RCC 7860 (cell line): ENCODE results near the gene CCDC57.
"Not testable (repeated sequence)": the region's sequence is repeated elsewhere in the genome, so short reads cannot be mapped to it uniquely, and the experiment has no call there.

Experiments
- DNase-seq: peaks from one replicate; pipeline ENCODE4 v3.0.0-alpha.2; 2015; ENCODE audit warnings: low spot score
- FAIRE-seq: peaks from 2 replicates; lab custom pipeline; 2012; peaks lifted over from hg19 to GRCh38; lab: Jason Lieb, UNC

Gene CCDC57

DNA sequence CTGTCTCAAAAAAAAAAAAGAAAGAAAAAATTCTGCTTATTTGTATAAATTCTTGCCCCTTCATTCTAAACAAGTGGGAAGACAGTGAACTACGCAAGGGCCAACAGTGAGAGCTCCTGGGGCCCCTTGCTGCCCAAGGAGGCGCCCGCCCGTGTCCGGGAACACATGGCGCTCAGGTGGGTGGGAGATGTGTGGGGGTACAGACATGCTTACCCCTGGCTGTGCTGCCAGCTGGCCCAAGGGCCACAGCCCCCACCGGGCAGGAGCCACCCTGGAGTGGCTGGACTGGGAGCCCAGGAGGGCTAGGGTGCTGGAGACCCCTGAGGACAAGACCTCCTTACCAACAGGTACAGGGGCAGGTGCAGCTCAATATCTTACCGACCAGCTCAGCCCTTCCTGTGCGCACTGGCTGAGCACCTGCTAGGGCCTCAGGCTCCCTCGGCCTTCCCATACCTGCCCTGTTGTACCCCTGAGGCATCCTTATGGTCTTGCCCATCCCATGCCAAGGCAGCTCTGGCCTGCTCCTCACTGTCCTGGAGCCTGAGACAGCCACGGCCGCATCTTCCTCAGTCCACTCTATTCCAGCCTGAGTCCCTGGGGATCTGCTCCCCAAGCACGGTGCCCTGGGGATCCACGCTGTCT, 56.2 kb downstream of the CCDC57 start:
- DNase-seq (no peak), FAIRE-seq (no peak)

DNA sequence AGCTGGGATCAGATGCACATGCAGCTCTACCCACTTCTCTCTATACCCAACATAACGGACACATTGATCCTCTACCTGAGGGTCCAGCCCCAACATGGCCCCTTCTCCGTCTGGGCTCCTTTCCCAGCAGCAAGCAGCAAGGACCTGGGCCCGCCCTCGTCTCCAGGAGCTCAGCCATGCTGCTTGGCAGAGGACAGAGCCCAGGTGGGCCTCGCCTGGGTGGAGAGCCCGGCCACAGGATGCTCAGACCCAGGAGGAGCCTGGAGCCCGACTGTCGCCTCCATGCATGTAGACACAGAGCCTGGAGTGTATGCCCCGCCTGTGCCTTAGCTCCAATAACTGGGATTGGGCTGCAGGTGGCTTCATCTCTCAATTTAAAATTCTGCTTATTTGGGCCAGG, 57.0 kb downstream of the CCDC57 start:
- DNase-seq = no peak
- no peak for FAIRE-seq

DNA sequence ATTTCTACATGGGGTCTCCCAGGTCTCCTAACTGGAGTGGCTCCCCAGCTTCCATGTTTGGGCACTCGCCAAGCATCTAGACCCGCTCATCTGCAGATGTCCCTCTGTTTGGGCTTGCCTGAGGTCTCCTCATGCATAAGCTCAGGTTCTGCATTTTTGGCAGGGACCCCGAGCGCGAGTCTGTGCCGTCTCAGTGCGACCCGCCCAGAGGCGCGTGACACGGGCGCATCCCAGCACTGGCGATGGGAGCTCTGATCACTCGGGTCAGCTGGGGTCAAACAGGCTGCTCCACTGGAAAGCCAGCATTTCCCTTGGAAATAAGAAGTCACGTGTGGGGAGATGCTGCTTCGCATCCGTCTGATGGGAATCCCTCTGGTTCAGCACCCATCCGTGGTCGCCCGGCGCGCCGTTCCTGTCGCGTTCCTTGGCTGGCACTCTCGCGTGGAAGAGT, 57.7 kb downstream of the CCDC57 start:
- FAIRE-seq = no peak
- DNase-seq = no peak

DNA sequence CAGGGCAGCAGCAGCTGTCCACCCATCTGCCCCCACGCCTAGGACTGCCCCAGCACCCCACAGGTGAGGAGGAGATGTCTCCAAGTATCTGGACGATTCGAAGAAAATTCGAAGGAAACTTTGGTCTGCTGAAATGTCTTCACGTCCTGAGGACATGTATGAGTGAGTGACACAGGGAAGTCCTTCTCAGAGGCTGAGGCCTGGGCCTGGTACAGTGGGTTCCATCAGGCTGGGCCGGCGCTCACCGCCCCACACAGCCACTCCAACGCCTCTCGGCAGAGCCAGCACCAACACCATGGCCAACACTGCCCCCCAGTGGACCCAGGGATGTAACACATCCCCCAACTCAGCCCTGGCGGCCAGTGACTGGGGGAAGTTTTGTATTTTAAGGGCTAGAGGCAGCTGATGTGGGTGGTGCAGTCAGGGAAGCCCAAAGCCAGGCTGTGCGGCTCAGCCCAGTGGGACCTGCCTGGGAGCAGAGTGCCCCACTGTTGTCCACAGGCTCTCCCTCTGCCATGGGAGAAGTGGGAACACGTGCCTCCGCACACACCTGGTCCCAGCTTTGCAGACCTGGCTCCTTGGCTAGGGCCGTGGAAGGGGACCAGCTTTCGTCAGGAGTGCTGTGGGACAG, 58.8 kb downstream of the CCDC57 start:
- DNase-seq (peak; percentile 39), FAIRE-seq (no peak)

DNA sequence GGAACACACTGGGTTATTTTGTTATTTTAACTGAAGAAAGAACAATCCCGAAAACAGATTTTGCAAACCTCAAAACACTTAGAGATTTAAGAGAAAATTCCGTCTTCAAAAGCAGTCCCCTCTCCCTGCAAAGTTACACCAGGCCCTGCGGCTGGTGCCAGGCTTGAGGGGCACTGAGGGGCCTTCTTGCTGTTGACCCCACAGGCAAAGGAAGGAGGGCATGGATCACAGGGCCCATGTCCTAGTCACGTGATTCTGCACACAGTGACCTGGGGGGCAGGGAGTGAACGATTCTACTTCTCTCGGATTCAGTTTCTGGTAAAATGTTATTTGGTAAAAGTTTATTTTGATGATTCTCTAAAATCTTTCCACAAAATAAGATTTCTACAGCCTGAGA, 59.3 kb downstream of the CCDC57 start:
- DNase-seq (no peak), FAIRE-seq (no peak)

DNA sequence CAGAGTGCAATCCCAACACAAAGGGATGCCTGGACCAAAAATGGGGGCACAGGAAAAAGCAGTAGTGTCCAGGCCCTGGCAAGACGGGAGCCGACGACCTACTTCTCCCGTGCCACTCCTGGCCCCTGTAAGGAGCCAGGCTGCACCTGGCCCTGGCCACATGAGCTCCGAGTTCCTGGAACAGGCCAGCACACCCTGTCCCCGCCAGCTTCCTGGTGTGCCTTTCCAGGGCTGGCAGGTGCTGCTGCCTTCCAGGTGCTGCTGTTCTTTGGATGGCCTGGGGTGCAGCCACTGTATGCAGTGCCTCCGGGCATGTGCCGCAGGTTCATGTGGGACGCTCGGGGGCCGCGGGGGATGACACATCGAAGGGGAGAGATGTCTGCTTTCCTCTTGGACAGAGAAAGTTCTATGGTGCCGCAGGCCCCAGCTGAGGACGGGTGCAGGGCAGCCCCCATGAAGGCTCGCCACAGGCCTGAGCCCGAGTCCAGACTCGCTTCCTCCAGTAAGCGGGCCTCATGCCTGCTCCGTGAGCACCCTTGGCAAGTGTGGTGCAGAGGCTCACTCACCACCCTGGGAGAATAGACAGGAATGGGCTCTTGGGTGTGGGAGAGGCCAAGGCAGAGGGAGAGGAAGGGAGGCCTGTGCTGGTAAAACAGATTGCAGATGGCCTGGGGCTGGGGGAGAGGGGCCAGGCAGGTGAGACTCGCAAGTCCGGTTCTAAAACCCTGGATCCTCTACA, 59.9 kb downstream of the CCDC57 start:
- no peak for DNase-seq
- FAIRE-seq = no peak

DNA sequence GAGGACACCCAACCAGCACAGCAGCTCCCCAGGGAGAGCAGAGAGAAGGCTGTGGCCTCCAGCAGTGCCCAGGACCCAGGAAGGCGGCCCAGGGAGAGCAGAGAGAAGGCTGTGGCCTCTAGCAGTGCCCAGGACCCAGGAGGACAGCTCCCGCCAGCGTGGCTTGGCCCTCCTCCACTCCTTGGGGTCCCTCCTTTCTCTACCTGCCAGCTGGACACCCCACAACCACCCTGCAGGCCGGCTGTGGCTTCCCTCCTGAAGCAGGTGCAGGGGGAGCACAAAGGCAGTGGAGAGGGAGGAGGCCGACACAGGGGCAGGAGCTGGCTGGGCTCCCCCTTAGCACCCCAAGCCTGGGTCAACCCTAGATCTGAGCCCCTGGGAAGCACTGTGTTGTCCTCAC, 60.5 kb downstream of the CCDC57 start:
- no peak for DNase-seq
- no peak for FAIRE-seq

DNA sequence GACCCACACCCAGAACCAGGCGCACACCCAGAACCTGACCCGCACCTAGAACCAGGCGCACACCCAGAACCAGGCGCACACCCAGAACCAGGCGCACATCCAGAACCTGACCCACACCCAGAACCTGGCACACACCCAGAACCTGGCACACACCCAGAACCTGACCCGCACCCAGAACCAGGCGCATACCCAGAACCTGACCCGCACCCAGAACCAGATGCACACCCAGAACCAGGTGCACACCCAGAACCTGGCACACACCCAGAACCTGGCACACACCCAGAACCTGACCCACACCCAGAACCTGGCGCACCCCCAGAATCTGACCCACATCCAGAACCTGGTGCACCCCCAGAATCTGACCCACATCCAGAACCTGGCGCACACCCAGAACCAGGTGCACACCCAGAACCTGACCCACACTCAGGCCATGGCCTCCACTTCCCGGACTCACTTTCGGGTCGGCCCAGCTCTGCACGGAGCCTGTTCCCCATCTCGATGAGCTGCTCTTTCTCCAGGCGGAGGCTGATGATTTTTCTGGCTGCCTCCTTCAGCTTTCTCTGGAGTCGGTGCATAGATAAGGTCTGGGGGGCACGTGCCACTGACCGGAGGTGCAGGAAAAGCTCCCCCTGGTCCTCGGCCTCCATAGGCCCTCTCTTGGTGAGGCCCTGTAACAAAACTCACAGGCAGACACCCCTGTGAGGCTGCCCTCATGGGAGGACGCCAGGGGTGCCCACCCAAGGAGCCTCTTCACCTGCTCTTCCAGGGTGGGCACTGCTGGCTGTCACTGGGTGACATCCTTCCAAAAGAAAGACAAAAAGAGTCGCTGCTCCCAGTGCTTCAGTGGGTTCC, 61.3 kb downstream of the CCDC57 start:
- FAIRE-seq (no peak), DNase-seq (no peak)

DNA sequence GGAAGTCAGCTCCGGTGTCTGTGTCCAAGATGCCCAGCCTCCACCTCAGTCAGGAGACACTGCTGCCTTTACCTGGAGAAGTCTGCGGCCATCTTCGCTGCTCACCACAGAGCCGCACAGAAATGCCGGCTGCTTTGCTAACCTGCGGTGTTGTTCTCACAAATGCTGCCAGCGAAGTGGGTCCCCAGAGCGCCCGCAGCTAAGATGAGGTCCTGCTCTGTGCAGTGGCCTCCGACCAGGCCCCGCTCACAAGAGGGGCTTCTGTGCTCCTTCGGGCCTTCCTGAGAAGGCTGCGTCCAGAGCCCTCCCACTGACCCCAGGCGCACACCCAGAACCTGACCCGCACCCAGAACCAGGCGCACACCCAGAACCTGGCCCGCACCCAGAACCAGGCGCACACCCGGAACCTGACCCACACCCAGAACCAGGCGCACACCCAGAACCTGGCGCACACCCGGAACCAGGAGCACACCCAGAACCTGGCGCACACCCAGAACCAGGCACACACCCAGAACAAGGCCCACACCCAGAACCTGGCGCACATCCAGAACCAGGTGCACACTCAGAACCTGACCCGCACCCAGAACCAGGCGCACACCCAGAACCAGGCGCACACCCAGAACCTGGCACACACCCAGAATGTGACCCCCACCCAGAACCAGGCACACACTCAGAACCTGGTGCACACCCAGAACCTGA, 63.1 kb downstream of the CCDC57 start:
- FAIRE-seq (no peak), DNase-seq (no peak)

DNA sequence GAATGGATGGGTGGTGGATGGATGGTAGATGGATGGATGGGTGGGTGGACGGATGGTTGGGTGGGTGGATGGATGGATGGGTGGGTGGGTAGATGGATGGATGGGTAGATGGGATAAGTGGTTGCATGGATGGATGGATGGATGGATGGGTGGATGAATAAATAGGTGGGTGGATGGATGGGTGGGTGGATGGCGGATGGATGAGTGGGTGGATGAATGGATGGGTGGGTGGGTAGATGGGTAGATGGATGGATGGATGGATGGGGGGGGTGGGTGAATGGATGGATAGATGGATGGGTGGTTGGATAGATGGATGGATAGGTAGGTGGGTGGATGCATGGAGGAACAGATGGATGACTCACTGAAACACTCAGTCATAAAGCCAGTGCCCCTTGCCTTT, 63.6 kb downstream of the CCDC57 start:
- FAIRE-seq (no peak), DNase-seq (no peak)

DNA sequence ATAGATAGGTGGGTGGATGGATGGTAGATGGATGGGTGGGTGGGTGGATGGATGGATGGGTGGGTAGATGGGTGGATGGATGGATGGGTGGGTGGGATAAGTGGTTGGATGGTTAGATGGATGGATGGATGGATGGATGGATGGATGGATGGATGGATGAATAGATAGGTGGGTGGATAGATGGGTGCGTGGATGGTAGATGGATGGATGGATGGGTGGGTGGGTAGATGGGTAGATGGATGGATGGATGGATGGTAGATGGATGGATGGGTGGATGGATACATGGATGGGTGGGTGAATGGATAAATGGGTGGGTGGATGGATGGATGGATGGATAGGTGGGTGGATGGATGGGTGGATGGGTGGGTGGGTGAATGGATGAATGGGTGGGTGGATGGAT, 64.6 kb downstream of the CCDC57 start:
- DNase-seq (no peak), FAIRE-seq (no peak)

DNA sequence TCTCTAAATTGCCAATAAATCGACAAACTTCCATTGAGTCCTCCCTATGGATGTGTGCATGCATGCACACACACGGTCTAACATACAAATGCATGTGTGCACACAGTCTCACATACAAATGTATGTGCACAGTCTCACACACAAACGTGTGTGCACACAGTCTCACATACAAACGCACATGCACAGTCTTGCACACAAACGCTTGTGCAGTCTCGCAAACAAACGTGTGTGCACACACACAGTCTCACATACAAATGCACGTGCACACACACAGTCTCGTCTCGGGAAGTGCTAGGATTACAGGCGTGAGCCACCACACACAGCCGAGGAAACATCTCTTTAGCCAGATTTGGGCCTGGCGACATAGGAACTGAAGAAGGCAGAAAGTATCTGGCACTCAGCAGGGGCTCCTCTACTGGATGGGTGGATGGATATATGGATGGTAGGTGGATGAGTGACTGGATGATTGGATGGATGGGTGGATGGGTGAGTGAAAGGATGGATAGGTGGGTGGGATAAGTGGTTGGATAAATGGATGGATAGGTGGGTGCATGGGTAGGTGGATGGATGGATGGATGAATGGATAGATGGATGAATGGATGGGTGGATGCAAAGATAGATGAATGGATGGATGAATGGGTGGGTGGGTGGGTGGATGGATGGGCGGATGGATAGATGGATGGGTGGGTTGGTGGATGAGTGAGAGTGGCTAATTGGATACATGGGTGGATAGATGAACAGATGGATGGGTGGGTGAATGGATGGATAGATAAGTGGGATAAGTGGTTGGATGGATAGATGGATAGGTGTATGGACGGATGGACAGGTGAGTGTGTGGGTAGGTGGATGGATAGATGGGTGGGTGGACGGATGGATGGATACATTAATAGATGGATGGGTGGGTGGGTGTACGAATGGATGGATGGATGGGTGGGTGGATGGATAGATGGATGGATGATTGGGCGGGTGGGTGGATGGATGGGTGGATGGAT, 65.7 kb downstream of the CCDC57 start:
- no peak for DNase-seq
- FAIRE-seq = no peak

DNA sequence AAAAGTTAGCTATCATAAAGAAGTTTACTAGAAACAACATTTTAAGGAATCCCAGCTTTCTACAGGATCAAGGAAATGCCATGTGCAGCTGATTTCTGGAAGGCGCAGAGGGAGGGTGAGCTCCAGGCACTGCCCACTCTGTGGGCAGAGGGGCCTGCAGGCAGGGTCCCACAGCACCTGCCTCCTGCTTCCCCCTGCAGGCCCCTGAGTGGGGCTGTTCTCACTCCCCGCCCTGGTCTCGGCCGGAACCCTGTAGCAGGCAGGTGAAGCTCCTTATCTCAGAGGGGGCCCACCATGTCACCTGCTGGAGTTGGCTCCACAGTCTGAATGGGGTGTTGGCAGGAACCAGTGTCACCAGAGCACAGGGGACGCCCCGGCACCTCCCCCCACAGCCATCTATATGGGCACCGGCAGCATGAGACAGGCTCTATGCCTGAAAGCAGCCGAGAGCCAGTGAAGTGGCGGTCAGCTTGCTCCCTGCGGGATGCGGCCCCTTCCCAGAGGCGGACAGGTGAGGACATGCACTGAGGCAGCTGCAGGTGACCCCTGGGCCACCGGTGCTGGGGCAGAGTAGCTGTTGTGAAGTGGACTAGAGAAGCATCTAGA, 67.0 kb downstream of the CCDC57 start:
- DNase-seq = no peak
- FAIRE-seq = no peak

DNA sequence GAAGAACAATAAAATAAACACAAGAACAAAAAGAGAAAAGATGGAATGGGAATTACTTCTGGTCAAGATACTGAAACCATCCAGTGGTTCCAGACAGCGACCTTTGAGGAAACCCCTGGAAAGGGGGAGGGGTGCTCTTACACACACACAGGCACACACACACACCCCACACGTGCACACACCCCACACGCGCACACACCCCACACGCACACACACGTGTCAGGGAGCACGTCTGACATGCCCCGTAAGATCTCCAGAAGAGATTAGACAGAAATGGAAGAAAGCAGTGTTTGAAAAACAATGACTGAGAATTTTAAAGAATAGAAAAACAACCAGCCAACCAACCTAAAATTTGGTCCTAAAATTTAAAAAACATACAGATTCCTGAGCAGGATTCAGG, 69.3 kb downstream of the CCDC57 start:
- FAIRE-seq = no peak

DNA sequence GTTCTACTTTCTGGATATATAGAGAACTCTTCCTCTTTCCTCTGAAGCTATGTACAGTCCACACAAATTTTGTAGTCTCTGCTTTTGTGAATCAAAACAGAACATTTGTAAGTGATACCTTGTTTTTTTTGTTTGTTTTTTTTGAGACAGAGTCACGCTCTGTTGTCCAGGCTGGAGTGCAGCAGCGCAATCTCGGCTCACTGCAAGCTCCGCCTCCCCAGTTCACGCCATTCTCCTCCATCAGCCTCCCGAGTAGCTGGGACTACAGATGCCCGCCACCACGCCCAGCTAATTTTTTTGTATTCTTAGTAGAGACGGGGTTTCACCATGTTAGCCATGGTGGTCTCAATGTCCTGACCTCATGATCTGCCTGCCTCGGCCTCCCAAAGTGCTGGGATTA, 72.7 kb downstream of the CCDC57 start:
- DNase-seq, FAIRE-seq: not testable (repeated sequence)

More for the DNA sequence above, 69.3 kb downstream of the CCDC57 start:
- DNase-seq = no peak

DNA sequence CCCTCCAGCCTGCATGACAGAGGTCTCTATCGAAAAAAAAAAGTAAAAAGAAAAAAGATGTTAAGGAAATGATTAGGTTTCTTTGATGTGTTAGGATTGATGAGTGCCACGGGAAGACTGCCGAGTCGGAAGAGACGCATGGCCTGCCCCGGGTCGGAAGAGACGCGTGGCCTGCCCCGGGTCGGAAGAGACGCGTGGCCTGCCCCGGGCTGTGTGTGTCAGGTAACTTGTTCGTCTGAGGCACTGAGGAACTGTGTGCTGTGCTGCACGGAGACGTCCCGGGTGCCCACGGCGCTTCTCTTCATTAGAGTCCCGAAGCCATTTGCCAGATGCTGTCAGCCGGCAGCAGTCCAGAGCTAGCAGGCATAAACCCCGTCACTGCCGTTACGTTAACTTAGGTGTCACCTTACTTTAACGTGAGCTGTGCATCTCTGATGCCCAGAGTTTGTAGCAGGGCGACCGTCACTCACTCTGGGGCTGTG, 74.1 kb downstream of the CCDC57 start:
- FAIRE-seq (no peak), DNase-seq (no peak)

DNA sequence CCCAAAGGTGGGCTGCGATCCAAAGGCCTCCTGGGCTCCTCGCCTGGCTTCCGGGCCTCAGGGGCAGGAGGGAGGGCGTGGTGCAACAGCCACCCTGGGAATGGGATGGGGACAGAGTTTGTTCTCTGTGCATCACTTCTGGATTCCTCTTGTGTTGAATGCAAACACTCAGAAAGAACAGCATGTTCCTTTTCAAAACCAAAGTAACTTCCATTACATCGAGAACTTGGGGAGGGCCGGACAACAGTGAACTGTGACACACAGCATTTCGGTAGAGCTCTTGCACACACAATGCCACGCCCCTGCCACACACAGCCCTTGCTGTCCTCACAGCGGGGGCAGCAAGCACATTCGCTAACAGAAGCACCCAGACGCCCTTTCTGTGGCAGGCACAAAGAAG, 78.5 kb downstream of the CCDC57 start:
- FAIRE-seq = no peak
- DNase-seq = no peak

DNA sequence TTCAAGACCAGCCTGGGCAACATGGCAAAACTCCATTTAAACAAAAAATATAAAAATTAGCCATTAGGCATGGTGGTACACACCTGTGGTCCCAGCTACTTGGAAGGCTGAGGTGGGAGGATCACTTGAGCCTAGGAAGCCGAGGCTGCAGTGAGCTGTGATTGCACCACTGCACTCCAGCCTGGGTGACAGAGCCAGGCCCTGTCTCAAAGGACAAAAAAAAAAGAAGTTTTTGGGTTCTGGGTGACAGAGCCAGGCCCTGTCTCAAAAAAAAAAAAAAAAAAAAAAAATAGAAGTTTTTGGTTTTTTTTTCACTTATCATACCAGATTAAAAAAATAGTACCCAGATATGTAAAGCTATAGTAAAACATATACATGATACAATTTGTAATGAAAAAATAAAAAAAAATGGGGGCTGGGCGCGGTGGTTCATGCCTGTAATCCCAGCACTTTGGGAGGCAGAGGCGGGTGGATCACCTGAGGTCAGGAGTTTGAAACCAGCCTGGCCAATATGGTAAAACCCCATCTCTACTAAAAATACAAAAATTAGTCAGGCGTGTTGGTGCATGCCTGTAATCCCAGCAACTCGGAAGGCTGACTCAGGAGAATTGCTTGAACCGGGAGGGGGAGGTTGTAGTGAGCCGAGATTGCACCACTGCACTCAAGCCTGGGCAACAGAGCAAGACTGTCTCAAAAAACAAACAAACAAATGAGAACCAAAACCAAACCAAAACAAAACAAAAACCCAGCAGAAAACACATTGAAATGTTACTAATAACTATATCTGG, 79.3 kb downstream of the CCDC57 start:
- FAIRE-seq = peak; percentile 28
- peak; percentile 31 for DNase-seq
